PC-9 (cell line): Measurements from ENCODE around the gene CD80.

Source experiments
- CTCF ChIP-seq: fragments of 200-600 bp; sonication (generic); conservative IDR thresholded peaks from 2 replicates; pipeline ENCODE4 v1.6.1; 2017; ENCODE audit warnings: mixed run types, antibody characterized with exemption, mild to moderate bottlenecking, moderate library complexity
- EZH2 ChIP-seq: fragments of 200-600 bp; sonication (generic); IDR thresholded peaks from 2 replicates; pipeline ENCODE4 v1.8.0; 2017; ENCODE audit warnings: antibody characterized with exemption, low read depth

- TF ChIP-seq CTCF (no peak), EZH2 (no peak)
These were observed 20.8 kb upstream of the CD80 start for GRCh38 chr3:119580067-119580760.
